ENCODE measurements around the gene CPXM2.

The CPXM2 gene

GRCh38 chr10:123774132-123774742, 117.4 kb downstream of the CPXM2 start:
- Histone ChIP-seq H3K4me3 (ENCODE audit: low read depth, low read length) (no peak overlapping the region), H3K27me3 (ENCODE audit: insufficient read depth, low read depth, severe bottlenecking) (peaks cover 81% of the 10 kb centered on the region), H3K36me3 (no peaks in the 10 kb centered on the region), H3K9me3 (ENCODE audit: severe bottlenecking) (no peaks in the 10 kb centered on the region), H3K27ac (no peak overlapping the region)
- TF ChIP-seq CTCF (IDR thresholded peaks at IDR 0.05; ENCODE audit: low read depth, low read length) = no peak
- no peak for DNase-seq

DNA sequence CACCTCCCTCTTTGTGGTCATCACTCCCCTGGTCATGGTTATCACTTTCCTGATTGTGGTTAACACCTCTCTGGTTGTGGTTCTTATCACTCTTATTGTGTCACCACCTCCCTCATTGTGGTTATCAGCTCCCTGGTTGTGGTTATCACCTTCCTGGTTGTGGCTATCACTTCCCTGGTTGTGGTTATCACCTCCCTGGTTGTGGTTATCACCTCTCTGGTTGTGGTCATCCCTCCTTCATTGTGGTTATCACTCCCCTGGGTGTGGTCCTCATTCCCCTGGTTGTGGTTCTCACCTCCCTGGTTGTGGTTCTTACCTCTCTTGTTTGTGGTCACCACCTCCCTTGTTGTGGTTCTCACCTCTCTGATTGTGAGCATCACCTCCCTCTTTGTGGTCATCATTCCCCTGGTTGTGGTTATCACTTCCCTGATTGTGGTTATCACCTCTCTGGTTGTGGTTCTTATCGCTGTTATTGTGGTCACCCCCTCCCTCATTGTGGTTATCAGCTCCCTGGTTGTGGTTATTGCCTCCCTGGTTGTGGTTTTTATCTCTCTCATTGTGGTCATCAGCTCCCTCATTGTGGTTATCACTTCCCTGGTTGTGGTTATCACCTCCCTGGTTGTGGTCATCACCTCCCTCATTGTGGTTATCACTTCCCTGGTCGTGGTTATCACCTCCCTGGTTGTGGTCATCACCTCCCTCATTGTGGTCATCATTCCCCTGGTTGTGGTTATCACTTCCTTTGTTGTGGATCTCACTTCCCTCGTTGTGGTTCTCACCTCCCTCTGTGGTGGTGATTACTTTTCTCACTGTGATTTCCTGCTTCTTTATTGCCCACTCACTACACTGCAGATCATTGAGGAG, 118.7 kb downstream of the CPXM2 start:
- no peak for DNase-seq
- H3K4me3 ChIP-seq (ENCODE audit: low read depth, low read length) = no peak overlapping the region
- peaks cover 78% of the 10 kb centered on the region for H3K27me3 ChIP-seq (ENCODE audit: insufficient read depth, low read depth, severe bottlenecking)
- TF ChIP-seq CTCF (IDR thresholded peaks at IDR 0.05; ENCODE audit: low read depth, low read length) = no peak
- no peaks in the 10 kb centered on the region for H3K9me3 ChIP-seq (ENCODE audit: severe bottlenecking)
- H3K27ac ChIP-seq = no peak overlapping the region
- H3K36me3 ChIP-seq = no peaks in the 10 kb centered on the region

- no peaks in the 10 kb centered on the region for H3K9me3 ChIP-seq (ENCODE audit: severe bottlenecking)
- no peaks in the 10 kb centered on the region for H3K36me3 ChIP-seq
Observed at GRCh38 chr10:123771877-123772644, 119.5 kb downstream of the CPXM2 start.

DNA sequence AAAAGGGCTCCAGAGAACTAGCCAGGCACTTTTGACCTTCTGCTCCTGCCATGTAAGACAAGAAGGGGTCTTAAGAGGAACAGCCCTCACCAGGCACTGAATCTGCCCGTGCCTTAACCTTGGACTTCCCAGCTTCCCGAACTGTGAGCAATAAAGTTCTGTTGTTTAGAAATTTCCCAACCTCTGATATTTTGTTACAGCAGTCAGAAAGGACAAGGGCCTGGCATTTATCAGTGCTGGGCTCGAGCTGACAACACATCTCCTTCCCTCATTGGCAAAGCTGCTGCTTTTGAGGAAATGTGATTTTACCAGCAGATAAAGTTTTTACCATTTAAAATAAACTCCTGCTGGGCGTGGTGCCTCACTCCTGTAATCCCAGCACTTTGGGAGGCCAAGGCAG, 122.0 kb downstream of the CPXM2 start:
- Histone ChIP-seq H3K27me3 (ENCODE audit: insufficient read depth, low read depth, severe bottlenecking) (peaks cover 80% of the 10 kb centered on the region), H3K36me3 (no peaks in the 10 kb centered on the region), H3K4me3 (ENCODE audit: low read depth, low read length) (no peak overlapping the region), H3K27ac (no peak overlapping the region), H3K9me3 (ENCODE audit: severe bottlenecking) (no peaks in the 10 kb centered on the region)
- DNase-seq = no peak
- TF ChIP-seq CTCF (IDR thresholded peaks at IDR 0.05; ENCODE audit: low read depth, low read length) = no peak

More at GRCh38 chr10:123771877-123772644, 119.5 kb downstream of the CPXM2 start:
- TF ChIP-seq CTCF (IDR thresholded peaks at IDR 0.05; ENCODE audit: low read depth, low read length) = no peak
- Histone ChIP-seq H3K27me3 (ENCODE audit: insufficient read depth, low read depth, severe bottlenecking) (peaks cover 76% of the 10 kb centered on the region), H3K27ac (no peak overlapping the region), H3K4me3 (ENCODE audit: low read depth, low read length) (no peak overlapping the region)
- DNase-seq = no peak

DNA sequence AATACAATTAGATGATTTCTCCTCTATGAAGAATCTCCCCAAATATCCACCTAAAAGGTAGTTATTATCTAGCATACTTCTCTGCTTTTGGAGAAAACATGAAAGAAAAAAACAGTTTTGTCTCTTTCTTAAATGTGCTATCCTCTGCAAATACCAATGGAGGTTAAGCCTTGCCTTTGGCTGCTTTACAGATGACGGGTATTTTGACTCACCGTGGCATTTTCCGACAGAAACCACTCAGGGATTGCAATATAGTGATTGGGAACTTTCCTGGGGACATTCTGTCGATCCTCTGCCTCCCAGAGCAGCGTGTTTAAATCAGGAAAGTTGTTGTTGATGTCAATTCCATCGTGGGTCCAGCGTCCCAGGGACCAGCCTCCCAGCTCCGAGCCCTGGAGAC, 124.8 kb downstream of the CPXM2 start:
- Histone ChIP-seq H3K4me3 (ENCODE audit: low read depth, low read length) (no peak overlapping the region), H3K27ac (no peak overlapping the region), H3K9me3 (ENCODE audit: severe bottlenecking) (no peaks in the 10 kb centered on the region), H3K36me3 (no peaks in the 10 kb centered on the region), H3K27me3 (ENCODE audit: insufficient read depth, low read depth, severe bottlenecking) (peaks cover 90% of the 10 kb centered on the region)
- DNase-seq = no peak
- no peak for TF ChIP-seq CTCF (IDR thresholded peaks at IDR 0.05; ENCODE audit: low read depth, low read length)

All from WERI-Rb-1 (cell line).